ENCODE data around the gene MPV17L2.

MPV17L2 gene

GRCh38 chr19:18218600-18218999 is 25.6 kb downstream of the MPV17L2 start:
- no peak for DNase-seq

GRCh38 chr19:18219911-18220631 is 27.1 kb downstream of the MPV17L2 start:
- no peak for DNase-seq

GRCh38 chr19:18220632-18221275 is 27.7 kb downstream of the MPV17L2 start:
- DNase-seq = no peak

GRCh38 chr19:18221815-18222725 is 29.1 kb downstream of the MPV17L2 start:
- no peak for DNase-seq

DNA sequence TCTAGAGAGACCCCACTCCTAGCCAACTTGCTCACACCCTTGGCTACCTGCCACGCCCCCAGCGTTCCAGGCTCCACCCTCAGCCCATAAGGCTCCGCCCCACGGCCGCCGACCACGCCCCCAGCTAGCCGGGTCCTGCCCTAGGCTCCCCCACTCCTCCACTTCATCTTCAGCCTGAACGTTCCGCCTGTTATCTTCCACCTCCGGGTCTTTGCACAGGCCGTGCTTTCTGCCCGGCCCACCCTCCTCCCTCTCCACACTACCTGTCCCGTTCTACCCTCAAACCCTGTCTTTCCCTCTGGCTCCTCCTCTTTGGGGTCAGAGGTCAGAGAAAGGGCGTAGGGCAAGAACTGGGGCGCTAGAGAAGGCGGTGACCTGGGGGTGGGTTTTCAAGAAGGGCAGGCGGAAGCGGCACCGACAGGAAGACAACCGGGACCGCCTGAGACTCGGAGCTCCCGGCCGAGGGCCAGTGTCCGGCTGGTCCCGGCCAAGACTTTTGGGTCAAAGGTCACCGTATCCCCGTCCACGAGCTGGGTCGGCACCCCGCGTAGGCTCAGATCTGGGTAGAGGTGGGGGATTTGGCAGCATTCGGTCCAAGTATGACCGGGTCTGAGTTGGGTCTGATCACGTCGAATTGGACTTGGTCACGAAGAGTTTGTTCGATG is 31.0 kb downstream of the MPV17L2 start:
- DNase-seq = no peak

DNA sequence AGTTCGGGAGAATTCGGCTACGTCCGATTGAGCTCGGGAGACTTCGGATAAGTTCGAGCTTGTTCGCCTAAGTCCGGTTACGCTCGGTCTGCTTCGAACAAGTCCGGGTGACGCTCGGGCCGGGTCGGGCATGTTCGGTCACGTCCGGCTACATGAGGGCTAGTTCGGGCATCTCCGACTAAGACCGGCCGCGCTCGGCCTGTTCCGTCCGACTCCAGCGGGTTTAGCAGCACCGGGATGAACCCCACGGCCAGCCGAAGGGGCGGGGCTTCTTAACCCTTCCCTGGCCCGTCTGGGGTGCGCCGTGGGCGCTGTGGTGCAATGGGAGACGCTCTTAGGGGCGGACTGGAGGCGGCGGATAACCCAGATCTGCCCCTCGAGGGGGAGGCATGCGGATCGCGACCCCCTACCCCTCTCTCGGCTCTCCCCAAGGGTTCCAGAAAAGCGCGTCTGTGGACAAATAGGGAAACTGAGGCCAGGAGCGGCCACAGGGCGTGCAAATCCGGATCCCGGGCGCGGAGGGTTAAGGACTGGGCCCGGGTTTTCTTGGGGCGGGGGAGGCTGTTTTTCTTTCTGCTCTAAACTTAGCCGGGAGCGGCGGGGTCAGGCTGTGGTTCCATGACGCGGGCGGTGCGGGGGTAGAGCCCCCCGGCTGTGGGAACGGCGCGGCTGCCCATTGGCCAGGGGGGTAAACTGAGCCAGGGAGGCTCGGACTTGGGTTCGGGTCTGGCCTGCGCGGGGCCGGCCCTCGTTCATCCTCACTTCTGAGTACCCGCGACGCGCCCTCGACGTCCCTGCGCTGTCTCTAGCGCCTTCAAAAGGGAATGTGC is 31.7 kb downstream of the MPV17L2 start:
- DNase-seq = peak; percentile 92

DNA sequence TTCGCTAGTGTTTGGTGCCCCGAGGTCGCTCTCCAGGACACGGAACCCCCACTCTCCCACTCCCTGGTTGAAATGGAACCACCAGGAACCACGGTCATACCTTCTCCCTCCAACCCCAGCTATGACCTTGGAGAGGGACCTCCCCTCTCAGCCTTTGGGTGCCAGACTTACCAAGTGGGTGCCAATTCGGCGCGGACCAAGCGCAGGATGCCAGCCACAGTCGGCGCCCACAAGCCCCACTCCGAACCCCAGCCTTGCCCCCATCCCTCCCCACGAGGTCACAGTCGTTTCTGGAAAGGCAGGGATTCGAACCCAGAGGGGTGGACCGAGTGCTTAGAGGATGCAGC is 32.3 kb downstream of the MPV17L2 start:
- no peak for DNase-seq

GRCh38 chr19:18225702-18226468 is 32.9 kb downstream of the MPV17L2 start, which contains the start of gene PDE4C:
Gene PDE4C, minus strand, starts transcription at chr19:18226438. Its CDS starts 23 bp downstream, at chr19:18226415.
- peak; percentile 35 for DNase-seq

- DNase-seq = no peak
Observed at GRCh38 chr19:18226956-18227780, 34.1 kb downstream of the MPV17L2 start.

- no peak for DNase-seq
Observed at GRCh38 chr19:18227781-18228271, 34.8 kb downstream of the MPV17L2 start.

- no peak for DNase-seq
Observed at GRCh38 chr19:18229474-18229873, 36.5 kb downstream of the MPV17L2 start.

- DNase-seq = no peak
Observed at GRCh38 chr19:18229915-18230314, 36.9 kb downstream of the MPV17L2 start.

GRCh38 chr19:18230941-18231734 is 38.1 kb downstream of the MPV17L2 start:
- no peak for DNase-seq

DNA sequence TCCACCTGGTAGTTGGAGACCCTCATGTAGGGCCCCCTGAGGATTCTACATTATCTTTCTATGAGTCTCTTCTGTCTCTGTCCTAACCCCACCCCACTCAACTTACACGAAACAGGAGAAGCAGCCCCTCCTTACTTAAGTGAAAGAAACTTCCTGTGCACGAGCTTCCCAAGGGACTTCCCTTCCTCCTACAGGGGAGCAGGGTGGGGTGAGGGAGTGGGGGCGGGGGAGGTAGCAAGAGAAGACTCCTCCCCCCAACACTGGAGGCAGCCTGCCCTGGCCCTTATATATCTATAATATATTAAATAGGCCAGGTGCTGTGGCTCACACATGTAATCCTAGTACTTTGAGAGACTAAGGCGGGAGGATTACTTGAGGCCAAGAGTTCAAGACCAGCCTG is 38.8 kb downstream of the MPV17L2 start:
- no peak for DNase-seq

- no peak for DNase-seq
Observed at GRCh38 chr19:18232540-18233223, 39.7 kb downstream of the MPV17L2 start.

DNA sequence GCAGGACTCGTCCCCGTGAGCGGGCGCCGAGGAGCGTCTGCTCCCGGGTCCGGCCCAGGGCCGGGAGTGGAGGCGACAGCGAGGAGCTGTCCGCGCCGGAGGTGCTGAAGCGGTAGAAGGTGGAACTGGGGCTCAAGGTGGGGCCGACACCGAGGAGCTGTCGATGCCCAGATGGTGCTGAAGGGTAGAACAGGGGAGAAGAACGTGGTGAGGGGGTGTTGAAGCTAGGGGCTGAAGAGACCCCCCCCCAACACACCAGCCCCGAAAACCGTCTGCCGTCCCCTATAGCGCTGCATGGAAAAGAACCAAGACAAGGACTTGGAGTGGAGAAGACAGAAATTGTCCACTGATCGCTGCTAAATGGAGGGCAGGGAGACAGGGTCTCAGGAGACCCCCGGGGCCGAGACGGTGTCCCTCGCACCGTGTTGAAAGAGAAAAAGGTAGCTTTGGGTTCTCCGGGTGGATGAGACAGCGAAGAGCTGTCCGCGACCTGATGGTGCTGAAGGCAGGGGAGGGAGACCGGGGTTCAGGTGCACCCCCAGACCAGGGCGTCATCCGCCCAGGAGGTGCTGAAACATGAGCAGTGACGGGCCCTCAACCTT is 40.3 kb downstream of the MPV17L2 start:
- peak; percentile 40 for DNase-seq

DNA sequence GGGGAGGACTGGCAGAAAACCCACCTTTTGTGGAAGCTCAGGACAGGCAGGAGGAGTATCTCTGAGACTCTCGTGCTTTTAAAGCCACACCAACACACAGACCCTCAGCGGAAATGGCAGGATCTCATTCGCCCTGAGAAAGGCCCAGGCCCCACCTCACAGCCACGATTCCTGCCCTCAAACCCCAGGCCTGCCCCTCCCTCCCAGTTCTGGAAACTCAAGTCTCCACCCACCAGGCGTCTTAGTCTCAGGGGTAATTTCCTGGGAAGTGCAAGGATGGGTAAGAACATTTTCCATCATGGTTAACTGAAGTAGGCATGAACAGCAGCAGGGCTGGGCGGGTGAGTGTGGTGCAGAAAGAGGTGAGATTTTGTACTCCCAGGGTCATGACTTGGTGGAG is 41.2 kb downstream of the MPV17L2 start:
- no peak for DNase-seq

GRCh38 chr19:18239303-18239702 is 46.3 kb downstream of the MPV17L2 start:
- no peak for DNase-seq

Measured in fibroblast of skin of back (primary cell).